CD4-positive, alpha-beta T cell treated with Interleukin-2 at 100 ng/mL for 4 hours (primary cell): Measurements from ENCODE around the gene TF.

Experiments used
- DNase-seq: peaks from one replicate; pipeline ENCODE4 v3.0.0-alpha.2; 2020; ENCODE audit warnings: low spot score

The TF gene

GRCh38 chr3:133812872-133813271, 66.7 kb downstream of the TF start:
- DNase-seq: no peak

- DNase-seq: no peak
These were observed 69.2 kb downstream of the TF start for GRCh38 chr3:133815386-133815785.

- DNase-seq: no peak
These were observed 73.9 kb downstream of the TF start for GRCh38 chr3:133820129-133820528.

GRCh38 chr3:133820889-133821675, 74.9 kb downstream of the TF start:
- DNase-seq: no peak

GRCh38 chr3:133821767-133822638, 75.8 kb downstream of the TF start:
- DNase-seq: no peak

- no peak for DNase-seq
These were observed 78.8 kb downstream of the TF start for GRCh38 chr3:133824961-133825485.

GRCh38 chr3:133825969-133826727, 80.0 kb downstream of the TF start:
- no peak for DNase-seq

GRCh38 chr3:133827136-133827535, 80.9 kb downstream of the TF start:
- DNase-seq: no peak

GRCh38 chr3:133827684-133828083, 81.5 kb downstream of the TF start:
- DNase-seq: no peak

- no peak for DNase-seq
These were observed 82.5 kb downstream of the TF start for GRCh38 chr3:133828576-133829309.

- no peak for DNase-seq
These were observed 83.1 kb downstream of the TF start for GRCh38 chr3:133829310-133829707.

GRCh38 chr3:133830071-133830470, 83.9 kb downstream of the TF start:
- no peak for DNase-seq

GRCh38 chr3:133831966-133832801, 86.0 kb downstream of the TF start:
- DNase-seq: no peak

- no peak for DNase-seq
These were observed 86.6 kb downstream of the TF start for GRCh38 chr3:133832802-133833144.

- no peak for DNase-seq
These were observed 87.1 kb downstream of the TF start for GRCh38 chr3:133833267-133833666.

GRCh38 chr3:133833880-133834620, 87.9 kb downstream of the TF start:
- DNase-seq: no peak

GRCh38 chr3:133834621-133835417, 88.6 kb downstream of the TF start:
- no peak for DNase-seq

GRCh38 chr3:133835418-133835743, 89.2 kb downstream of the TF start:
- DNase-seq: no peak

- no peak for DNase-seq
These were observed 89.8 kb downstream of the TF start for GRCh38 chr3:133835961-133836360.
